Mammary epithelial cell (primary cell): ENCODE results near the gene SLC39A9.

Experiments
- CTCF ChIP-seq, 2 donors: IDR thresholded peaks in 1 of 2; conservative IDR thresholded peaks in 1 of 2; 2 replicates each; pipeline ENCODE4 v1.5.1; 2011 to 2012; ENCODE audit warnings: inconsistent platforms in 2 of 2, low read length in 2 of 2, mild to moderate bottlenecking in 2 of 2, control low read depth in 1 of 2, low read depth in 1 of 2; ENCODE audit not compliant: insufficient read depth in 1 of 2; ENCODE audit errors: extremely low read depth in 1 of 2
- EZH2 ChIP-seq: IDR thresholded peaks from 2 replicates; pipeline ENCODE4 v1.6.1; 2012; ENCODE audit warnings: low read length, inconsistent platforms, borderline replicate concordance

GRCh38 chr14:69368381-69368780 lies 30.1 kb upstream of the SLC39A9 start:
- TF ChIP-seq CTCF (conservative IDR thresholded peaks at IDR 0.05 in 1 of 2, IDR thresholded peaks at IDR 0.05 in 1 of 2; ENCODE audit: extremely low read depth in 1 of 2, insufficient read depth in 1 of 2, low read depth in 1 of 2, low read length in 2 of 2) (no peak), EZH2 (no peak)
